Right ventricle myocardium superior (tissue), 1 donor: Measurements from ENCODE around the gene SAP30L. TPM values are rescaled to one million over a fixed set of nuclear protein-coding genes. Genes with fewer than 3 reads are reported as not detected.

Experiments
- ATAC-seq: fragments of 200-7000 bp; cut with Tn5 transposase; one replicate; pipeline ENCODE4 v1.9.1; 2020; ENCODE audit warnings: mild to moderate bottlenecking; ENCODE audit not compliant: poor library complexity
- DNase-seq: peaks from one replicate; pipeline ENCODE4 v3.0.0-alpha.2; 2020
- intact Hi-C: fragments of 100-400 bp; cut with DNase I; formaldehyde crosslinking; loops from one replicate; pipeline ENCODE4 v1.11.2; 2022
- long read RNA-seq: library from polyadenylated mRNA; unstranded; transcript quantifications from one replicate; pipeline ENCODE4 v2.0.0, GENCODE V29; 2021
- total RNA-seq: library from RNA; stranded (reverse); fragmentation: NEBNext Ultra II Directional; extraction: Animal tissue kit (Norgen Biotek cat#: 25700); gene quantifications from one replicate; pipeline ENCODE4 v1.2.1, GENCODE V29; 2021
- donor health status: DM: no; HTN: yes; CAD: no; lungs with severe emphysema.

Gene SAP30L
- total RNA-seq: 32.4 TPM
- long read RNA-seq, full-length matches to known transcripts: 42 of 55 reads
- long read RNA-seq, partial matches to known transcripts: 0 of 55 reads
- long read RNA-seq, other reads (novel, unspliced or antisense): 13 of 55 reads

GRCh38 chr5:154445422-154446194 is at the start of gene SAP30L:
TSS of gene SAP30L (plus strand) at chr5:154445997. CDS start at chr5:154446605, 608 bp downstream.
- peak; percentile 99 for ATAC-seq
- peak; percentile 98 for DNase-seq
- intact Hi-C loops: no loop called here

- no peak for DNase-seq
- intact Hi-C loops: loop anchor here (5.0 kb wide), 1 partner anchor 409 kb away; no protein-coding TSS in a partner anchor
- ATAC-seq: no peak
These were observed 49.7 kb upstream of the SAP30L start for GRCh38 chr5:154396128-154396527.

GRCh38 chr5:154397652-154398406 is 48.0 kb upstream of the SAP30L start:
- no peak for ATAC-seq

DNA sequence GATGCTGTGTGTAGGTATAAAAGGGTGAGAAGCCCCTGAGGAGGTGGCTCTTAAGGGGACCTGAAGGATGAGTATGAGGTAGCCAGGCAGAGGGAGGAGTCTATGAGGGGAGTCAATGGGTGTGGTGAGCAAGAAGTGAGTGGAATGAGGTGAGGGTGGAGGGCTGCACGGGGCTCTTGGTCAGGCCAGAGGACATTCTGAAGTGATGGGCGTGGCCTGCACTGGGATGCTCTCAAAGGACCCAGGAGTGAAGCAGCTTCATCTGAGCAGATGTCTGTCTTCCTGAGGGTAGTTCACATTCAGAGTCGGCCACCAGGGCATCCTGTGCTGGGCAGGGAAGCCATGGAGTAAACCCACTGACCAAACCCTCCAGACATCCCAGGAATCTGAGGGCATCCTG is 45.1 kb upstream of the SAP30L start:
- ATAC-seq (no peak), DNase-seq (no peak)
- intact Hi-C loops: loop anchor here (5.0 to 10.0 kb wide), 2 partner anchors 216 to 328 kb away; no protein-coding TSS in a partner anchor

More at GRCh38 chr5:154397652-154398406, 48.0 kb upstream of the SAP30L start:
- intact Hi-C loops: loop anchor here (5.0 kb wide), 1 partner anchor 411 kb away; no protein-coding TSS in a partner anchor
- no peak for DNase-seq

DNA sequence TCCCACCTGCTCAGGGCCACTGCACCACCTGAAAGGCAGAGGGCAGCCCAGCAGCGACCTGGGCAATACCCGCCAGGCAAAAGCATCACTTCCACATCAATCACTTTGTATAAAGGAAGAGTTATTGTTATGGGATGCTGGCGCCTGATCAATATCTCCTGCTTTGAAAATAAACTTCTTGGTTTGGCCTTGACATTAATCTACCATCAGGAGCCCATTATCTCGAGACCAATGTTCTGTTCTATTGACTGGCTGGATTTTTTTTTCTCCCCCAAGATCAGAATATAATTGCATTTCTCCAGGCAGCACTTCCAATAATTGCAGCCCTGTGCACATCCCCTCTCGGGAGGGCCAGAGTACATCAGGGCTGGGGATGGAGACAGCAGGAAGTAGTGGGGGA is 44.4 kb upstream of the SAP30L start:
- intact Hi-C loops: loop anchor here (5.0 to 10.0 kb wide), 2 partner anchors 217 to 329 kb away; no protein-coding TSS in a partner anchor
- DNase-seq (no peak), ATAC-seq (no peak)

DNA sequence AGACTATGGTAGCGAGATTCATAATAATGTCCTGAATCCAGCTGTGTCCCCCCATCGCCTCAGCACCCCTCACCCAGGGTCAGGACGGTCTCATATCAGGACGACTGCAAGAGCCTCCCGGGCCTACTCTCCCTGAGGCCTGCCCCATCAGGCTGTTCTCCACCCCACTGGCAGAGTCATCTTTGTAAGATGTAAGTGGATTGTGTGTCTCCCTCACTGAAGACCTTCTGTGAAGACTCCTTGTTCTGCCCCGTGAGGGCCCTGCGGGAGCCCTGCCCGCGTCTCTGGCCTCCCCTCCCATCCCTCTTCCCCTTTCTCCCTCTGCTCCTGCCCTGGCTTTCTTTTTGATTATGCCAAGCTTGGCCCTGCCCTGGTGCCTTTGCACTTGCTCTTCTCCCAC is 43.9 kb upstream of the SAP30L start:
- intact Hi-C loops: loop anchor here (5.0 to 10.0 kb wide), 2 partner anchors 217 to 330 kb away; no protein-coding TSS in a partner anchor
- DNase-seq (no peak), ATAC-seq (no peak)

DNA sequence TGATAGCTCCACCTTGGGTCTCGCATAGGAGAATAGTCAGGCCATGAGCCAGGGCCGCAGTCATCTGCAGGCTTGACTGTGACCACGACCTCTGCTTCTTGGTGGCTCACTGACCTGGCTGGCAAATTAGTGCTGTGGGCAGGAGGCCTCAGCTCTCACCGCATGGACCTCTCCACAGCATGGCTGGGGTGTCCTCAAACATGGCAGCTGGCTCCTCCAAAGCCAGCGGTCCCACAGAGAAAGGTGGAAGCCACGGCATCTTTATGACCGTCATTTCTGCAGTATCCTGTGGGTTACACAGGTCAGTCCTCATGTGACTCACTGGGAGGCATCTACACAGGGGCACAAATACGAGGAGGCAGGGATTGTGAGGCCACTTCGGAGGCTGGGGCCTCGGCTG is 43.2 kb upstream of the SAP30L start:
- DNase-seq (no peak), ATAC-seq (no peak)
- intact Hi-C loops: loop anchor here (5.0 to 10.0 kb wide), 2 partner anchors 218 to 330 kb away; no protein-coding TSS in a partner anchor

- intact Hi-C loops: loop anchor here (5.0 to 10.0 kb wide), 2 partner anchors 218 to 331 kb away; no protein-coding TSS in a partner anchor
- no peak for ATAC-seq
These were observed 42.6 kb upstream of the SAP30L start for GRCh38 chr5:154403234-154403633.

GRCh38 chr5:154403776-154404387 is 41.9 kb upstream of the SAP30L start:
- intact Hi-C loops: loop anchor here (5.0 to 10.0 kb wide), 2 partner anchors 219 to 332 kb away; no protein-coding TSS in a partner anchor
- no peak for ATAC-seq
- DNase-seq: no peak

More at GRCh38 chr5:154403234-154403633, 42.6 kb upstream of the SAP30L start:
- DNase-seq: no peak

DNA sequence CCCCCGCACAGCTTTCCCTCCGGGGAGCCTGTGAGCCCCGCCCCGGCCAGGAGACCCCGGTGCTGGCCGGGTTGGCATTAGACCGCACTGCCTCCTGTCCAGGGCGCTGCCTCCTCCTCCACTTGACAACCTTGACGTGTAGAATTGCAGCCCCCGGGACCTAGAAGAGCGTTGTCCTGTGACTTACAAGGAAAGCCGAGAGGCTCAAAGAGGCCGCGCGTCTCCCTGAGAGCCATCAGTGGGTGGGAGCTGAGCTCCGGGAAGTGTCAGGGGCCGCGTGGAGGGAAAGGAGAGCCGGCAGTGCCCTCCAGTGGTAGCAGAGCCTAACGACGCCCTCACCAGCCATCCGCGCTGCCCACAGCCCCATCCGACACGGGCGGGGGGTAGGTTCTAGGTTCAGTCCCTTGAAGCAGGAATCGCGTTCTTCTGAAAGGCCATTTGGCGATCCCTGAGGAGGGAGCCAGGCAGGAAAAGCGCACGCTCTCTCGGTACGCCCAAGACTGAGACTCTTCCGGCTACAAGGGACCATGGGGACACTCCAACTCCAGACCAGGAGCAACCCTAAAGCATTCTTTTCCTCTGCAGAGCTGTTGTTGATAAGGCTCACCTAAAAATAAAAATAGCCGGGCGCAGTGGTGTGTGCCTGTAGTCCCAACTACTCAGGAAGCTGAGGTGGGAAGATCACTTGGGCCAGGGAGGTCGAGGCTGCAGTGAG is 40.6 kb upstream of the SAP30L start:
- intact Hi-C loops: loop anchor here (10.0 kb wide), 1 partner anchor 220 kb away; no protein-coding TSS in a partner anchor
- ATAC-seq (peak; percentile 99), DNase-seq (peak; percentile 88)

DNA sequence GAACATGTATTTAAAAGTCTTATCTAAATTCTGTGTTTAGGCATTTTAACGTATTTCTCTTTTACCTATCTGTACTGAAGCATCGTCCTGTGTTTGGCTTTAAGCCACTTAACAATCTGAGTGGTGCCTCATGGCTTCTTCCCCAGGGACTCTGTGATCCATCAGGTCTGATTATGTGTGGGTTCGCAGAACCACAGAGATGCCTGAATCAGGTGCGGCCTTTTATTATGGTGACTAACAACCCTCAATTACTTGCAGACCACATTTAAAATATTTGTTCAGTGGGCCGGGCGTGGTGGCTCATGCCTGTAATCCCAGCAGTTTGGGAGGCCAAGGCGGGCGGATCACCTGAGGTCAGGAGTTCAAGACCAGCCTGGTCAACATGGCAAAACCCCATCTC is 39.6 kb upstream of the SAP30L start:
- intact Hi-C loops: loop anchor here (10.0 kb wide), 1 partner anchor 221 kb away; no protein-coding TSS in a partner anchor
- no peak for DNase-seq
- no peak for ATAC-seq

DNA sequence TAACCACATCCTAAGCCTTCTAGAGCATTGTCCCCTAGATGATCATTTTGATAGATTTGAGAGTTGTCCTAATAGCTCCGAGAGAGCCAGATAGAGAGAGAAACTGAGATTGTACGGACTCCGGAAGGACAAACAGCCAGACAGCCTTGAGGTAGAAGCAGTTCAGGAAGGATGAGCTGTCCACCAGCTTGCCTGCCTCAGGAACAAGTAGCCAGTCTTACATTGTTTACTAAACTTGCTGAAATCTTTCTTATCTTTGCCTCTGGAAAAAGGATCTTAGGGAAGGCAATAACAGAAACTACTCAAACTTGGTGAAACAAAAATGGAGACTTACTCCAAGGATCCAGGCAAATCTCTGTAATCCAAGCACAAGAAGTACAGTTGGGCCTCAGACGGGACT is 39.0 kb upstream of the SAP30L start:
- ATAC-seq (no peak), DNase-seq (no peak)
- intact Hi-C loops: loop anchor here (10.0 kb wide), 1 partner anchor 222 kb away; no protein-coding TSS in a partner anchor

GRCh38 chr5:154408811-154409210 is 37.0 kb upstream of the SAP30L start:
- ATAC-seq: no peak
- no peak for DNase-seq
- intact Hi-C loops: loop anchor here (10.0 kb wide), 1 partner anchor 224 kb away; no protein-coding TSS in a partner anchor

DNA sequence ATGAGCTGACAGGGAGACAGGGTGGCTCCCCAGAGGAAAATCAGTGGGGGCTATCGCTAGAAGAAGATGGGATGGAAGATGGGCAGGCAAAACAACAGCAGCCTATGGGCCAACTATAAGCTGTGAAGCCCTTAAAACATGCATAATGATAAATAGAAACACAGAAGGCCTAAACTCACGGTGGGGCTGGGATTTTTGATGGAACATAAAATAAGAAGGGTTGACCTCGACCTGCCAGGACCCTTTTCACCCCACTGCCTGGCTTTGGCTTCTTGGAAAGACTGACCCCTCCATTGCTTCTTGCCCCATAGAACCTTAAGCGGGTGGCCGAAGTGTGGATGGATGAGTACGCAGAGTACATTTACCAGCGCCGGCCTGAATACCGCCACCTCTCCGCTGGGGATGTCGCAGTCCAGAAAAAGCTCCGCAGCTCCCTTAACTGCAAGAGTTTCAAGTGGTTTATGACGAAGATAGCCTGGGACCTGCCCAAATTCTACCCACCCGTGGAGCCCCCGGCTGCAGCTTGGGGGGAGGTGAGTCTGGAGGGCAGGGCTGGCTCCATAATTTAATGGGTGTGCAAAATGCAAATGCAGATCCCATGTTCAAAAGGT is 36.5 kb upstream of the SAP30L start:
- DNase-seq (no peak), ATAC-seq (no peak)
- intact Hi-C loops: loop anchor here (10.0 kb wide), 1 partner anchor 225 kb away; no protein-coding TSS in a partner anchor

- intact Hi-C loops: no loop called here
These were observed 35.8 kb upstream of the SAP30L start for GRCh38 chr5:154410008-154410407.

DNA sequence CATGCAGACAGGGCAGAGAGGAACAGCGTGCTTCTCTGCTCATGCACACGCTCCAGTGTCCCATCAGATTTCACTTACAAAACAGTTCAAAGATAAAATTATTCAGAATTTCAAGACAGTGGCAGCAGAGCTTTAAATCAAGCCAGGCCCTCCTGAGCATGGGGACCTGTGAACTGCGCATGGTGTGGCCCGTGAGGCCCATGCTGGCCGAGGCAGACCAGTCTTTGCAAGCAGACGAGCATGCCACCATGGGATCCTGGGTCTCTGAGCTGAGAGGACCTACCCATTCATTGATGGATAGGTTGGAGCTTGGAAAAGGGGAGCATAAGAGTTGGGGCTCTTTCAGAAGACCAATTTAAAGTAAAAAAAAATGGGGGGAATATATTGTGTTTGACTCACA is 35.0 kb upstream of the SAP30L start:
- ATAC-seq (no peak), DNase-seq (no peak)
- intact Hi-C loops: no loop called here

More at GRCh38 chr5:154410008-154410407, 35.8 kb upstream of the SAP30L start:
- DNase-seq: no peak
- ATAC-seq: no peak

- no peak for DNase-seq
- intact Hi-C loops: no loop called here
- no peak for ATAC-seq
These were observed 34.5 kb upstream of the SAP30L start for GRCh38 chr5:154411338-154411737.
